ENCODE measurements around the gene CYP4F12. TPM values are rescaled to one million over a fixed set of nuclear protein-coding genes. Genes with fewer than 3 reads are reported as not detected.

Gene CYP4F12
- total RNA-seq, 1 experiment from 2014 or later = not detected

- Histone ChIP-seq H3K9me3 (ENCODE audit: control insufficient read depth, low read depth, low read length) (peaks cover 95% of the 10 kb centered on the region), H3K23ac (ENCODE audit: insufficient read length, low read depth, low read length) (no peak overlapping the region), H2BK120ac (ENCODE audit: low read depth, low read length, poor library complexity, severe bottlenecking) (no peak overlapping the region), H4K91ac (ENCODE audit: insufficient read length, low read depth, low read length) (no peak overlapping the region), H3K4me2 (ENCODE audit: insufficient read depth, insufficient read length, low read length) (no peak overlapping the region), H3K9ac (ENCODE audit: extremely low read depth, insufficient read length, low read length) (no peak overlapping the region), H3T11ph (ENCODE audit: low read length) (no peak overlapping the region), H3K56ac (ENCODE audit: insufficient read length, low read depth, low read length) (no peak overlapping the region), H4K20me1 (ENCODE audit: control insufficient read depth, insufficient read depth, insufficient read length) (no peaks in the 10 kb centered on the region), H2BK5ac (ENCODE audit: insufficient read length, low read length) (no peak overlapping the region), H3K27ac (ENCODE audit: insufficient read length, low read depth, low read length) (no peak overlapping the region), H3K27me3 (ENCODE audit: insufficient read depth, low read length) (no peaks in the 10 kb centered on the region), H3K4me1 (ENCODE audit: insufficient read depth, low read length) (no peaks in the 10 kb centered on the region), H3K23me2 (ENCODE audit: insufficient read length, low read depth, low read length, poor library complexity, severe bottlenecking) (no peaks in the 10 kb centered on the region), H3K79me1 (ENCODE audit: insufficient read depth, low read depth, low read length, poor library complexity, severe bottlenecking) (no peaks in the 10 kb centered on the region), H4K5ac (ENCODE audit: insufficient read length, low read depth, low read length) (no peak overlapping the region), H4K8ac (replicated peaks; ENCODE audit: insufficient read length, low read depth, low read length) (no peak overlapping the region), H3K79me2 (ENCODE audit: insufficient read depth, low read length) (no peaks in the 10 kb centered on the region), H3K4ac (ENCODE audit: low read depth, low read length) (no peak overlapping the region), H2AK5ac (ENCODE audit: insufficient read length, low read length) (no peak overlapping the region), H2AFZ (ENCODE audit: low read length) (no peak overlapping the region), H3K18ac (ENCODE audit: insufficient read length, low read depth, low read length) (no peak overlapping the region), H3K14ac (ENCODE audit: insufficient read depth, low read length) (no peak overlapping the region), H2BK12ac (ENCODE audit: insufficient read length, low read depth, low read length) (no peak overlapping the region), H2BK20ac (ENCODE audit: low read depth, low read length, poor library complexity, severe bottlenecking) (no peak overlapping the region), H2BK15ac (ENCODE audit: low read depth, low read length) (no peak overlapping the region)
- H3K36me3 Mint-ChIP-seq (ENCODE audit: insufficient read depth in 1 of 3, low read depth in 3 of 3) = peaks cover 4 to 29% (median 16%) of the 10 kb centered on the region in 3 experiments; a peak in 6 of 7 replicates
- no peak overlapping the region for H3K27ac Mint-ChIP-seq
- peaks cover 12 to 14% of the 10 kb centered on the region in 2 experiments for H3K9me3 Mint-ChIP-seq
- H3K4me3 Mint-ChIP-seq = no peak overlapping the region
- H3K27me3 Mint-ChIP-seq (ENCODE audit: low read depth) = peaks cover 1% of the 10 kb centered on the region
- no CpG with 5 or more reads among the region's 1 CpG for WGBS (ENCODE audit: extremely low coverage, insufficient read length, low lambda C conversion rate)
- no peak for DNase-seq
- TF ChIP-seq CTCF (conservative IDR thresholded peaks at IDR 0.05) = no peak
- no peaks in the 10 kb centered on the region for H3K4me1 Mint-ChIP-seq
These were observed 6.7 kb upstream of the CYP4F12 start for GRCh38 chr19:15666186-15666585.

Measured in H9 (cell line).